ENCODE measurements around the gene RASGRF2.

DNA sequence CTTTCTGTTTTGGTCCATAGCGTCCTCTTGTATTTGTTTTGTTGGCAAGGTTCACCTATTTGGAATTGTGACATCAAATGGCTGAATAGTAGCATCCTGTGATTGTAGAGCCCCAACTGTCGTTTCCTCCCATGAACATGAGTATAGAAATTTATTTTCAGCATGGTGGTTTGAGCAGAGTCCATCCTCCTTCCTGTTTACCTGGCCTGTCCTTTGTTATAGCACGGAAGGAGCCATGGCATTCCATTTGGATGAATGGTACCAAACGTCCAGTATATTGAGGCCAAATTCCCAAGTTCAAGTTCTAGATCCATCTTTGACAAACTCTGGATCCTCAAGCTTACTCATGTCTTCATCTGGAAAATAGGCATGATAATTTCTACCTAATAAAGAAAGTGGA lies 16.8 kb downstream of the RASGRF2 start:
- TF ChIP-seq, protein P1, sequence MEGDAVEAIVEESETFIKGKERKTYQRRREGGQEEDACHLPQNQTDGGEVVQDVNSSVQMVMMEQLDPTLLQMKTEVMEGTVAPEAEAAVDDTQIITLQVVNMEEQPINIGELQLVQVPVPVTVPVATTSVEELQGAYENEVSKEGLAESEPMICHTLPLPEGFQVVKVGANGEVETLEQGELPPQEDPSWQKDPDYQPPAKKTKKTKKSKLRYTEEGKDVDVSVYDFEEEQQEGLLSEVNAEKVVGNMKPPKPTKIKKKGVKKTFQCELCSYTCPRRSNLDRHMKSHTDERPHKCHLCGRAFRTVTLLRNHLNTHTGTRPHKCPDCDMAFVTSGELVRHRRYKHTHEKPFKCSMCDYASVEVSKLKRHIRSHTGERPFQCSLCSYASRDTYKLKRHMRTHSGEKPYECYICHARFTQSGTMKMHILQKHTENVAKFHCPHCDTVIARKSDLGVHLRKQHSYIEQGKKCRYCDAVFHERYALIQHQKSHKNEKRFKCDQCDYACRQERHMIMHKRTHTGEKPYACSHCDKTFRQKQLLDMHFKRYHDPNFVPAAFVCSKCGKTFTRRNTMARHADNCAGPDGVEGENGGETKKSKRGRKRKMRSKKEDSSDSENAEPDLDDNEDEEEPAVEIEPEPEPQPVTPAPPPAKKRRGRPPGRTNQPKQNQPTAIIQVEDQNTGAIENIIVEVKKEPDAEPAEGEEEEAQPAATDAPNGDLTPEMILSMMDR (IDR thresholded peaks at IDR 0.05; ENCODE audit: insufficient read depth, low read length) = no peak
- TF ChIP-seq SPI1 (IDR thresholded peaks at IDR 0.05; ENCODE audit: borderline replicate concordance, low read depth) = no peak
